ENCODE data around the gene LY86.

The LY86 gene

GRCh38 chr6:6678185-6678671, 89.7 kb downstream of the LY86 start:
- H3K27ac ChIP-seq (ENCODE audit: insufficient read depth, low read depth, low read length, poor library complexity, severe bottlenecking), result no peak overlapping the region
- 73 to 78% methylated on average over 12 of the region's 12 CpGs for WGBS, 2 experiments

GRCh38 chr6:6678811-6679210, 90.3 kb downstream of the LY86 start:
- WGBS, 2 experiments, result 27 to 34% methylated on average over 11 of the region's 11 CpGs
- no peaks in the 10 kb centered on the region for H3K36me3 ChIP-seq (ENCODE audit: control insufficient read depth, insufficient read depth, low read length)
- no peaks in the 10 kb centered on the region for H3K27me3 ChIP-seq (ENCODE audit: control insufficient read depth, insufficient read depth, low read length, poor library complexity, severe bottlenecking)
- H3K9me3 ChIP-seq (ENCODE audit: control insufficient read depth, low read length), result no peaks in the 10 kb centered on the region
- peaks cover 9% of the 10 kb centered on the region for H3K4me1 ChIP-seq (ENCODE audit: control insufficient read depth, insufficient read depth, low read length)
- no peak overlapping the region for H3K27ac ChIP-seq (ENCODE audit: insufficient read depth, low read depth, low read length, poor library complexity, severe bottlenecking)
- H3K4me3 ChIP-seq (ENCODE audit: insufficient read depth, low read depth, low read length), result no peak overlapping the region

More at GRCh38 chr6:6678185-6678671, 89.7 kb downstream of the LY86 start:
- Histone ChIP-seq H3K36me3 (ENCODE audit: control insufficient read depth, insufficient read depth, low read length) (no peaks in the 10 kb centered on the region), H3K4me1 (ENCODE audit: control insufficient read depth, insufficient read depth, low read length) (peaks cover 9% of the 10 kb centered on the region), H3K4me3 (ENCODE audit: insufficient read depth, low read depth, low read length) (no peak overlapping the region), H3K9me3 (ENCODE audit: control insufficient read depth, low read length) (no peaks in the 10 kb centered on the region), H3K27me3 (ENCODE audit: control insufficient read depth, insufficient read depth, low read length, poor library complexity, severe bottlenecking) (no peaks in the 10 kb centered on the region)

GRCh38 chr6:6679633-6680032, 91.1 kb downstream of the LY86 start:
- Histone ChIP-seq H3K27ac (ENCODE audit: insufficient read depth, low read depth, low read length, poor library complexity, severe bottlenecking) (no peak overlapping the region), H3K4me1 (ENCODE audit: control insufficient read depth, insufficient read depth, low read length) (peaks cover 9% of the 10 kb centered on the region), H3K36me3 (ENCODE audit: control insufficient read depth, insufficient read depth, low read length) (no peaks in the 10 kb centered on the region), H3K4me3 (ENCODE audit: insufficient read depth, low read depth, low read length) (no peak overlapping the region), H3K27me3 (ENCODE audit: control insufficient read depth, insufficient read depth, low read length, poor library complexity, severe bottlenecking) (no peaks in the 10 kb centered on the region), H3K9me3 (ENCODE audit: control insufficient read depth, low read length) (no peaks in the 10 kb centered on the region)
- WGBS, 2 experiments, result 76 to 85% methylated on average over 5 of the region's 5 CpGs

GRCh38 chr6:6680526-6680925, 92.0 kb downstream of the LY86 start:
- no peak overlapping the region for H3K4me3 ChIP-seq (ENCODE audit: insufficient read depth, low read depth, low read length)
- no peaks in the 10 kb centered on the region for H3K27me3 ChIP-seq (ENCODE audit: control insufficient read depth, insufficient read depth, low read length, poor library complexity, severe bottlenecking)
- no peaks in the 10 kb centered on the region for H3K9me3 ChIP-seq (ENCODE audit: control insufficient read depth, low read length)
- H3K36me3 ChIP-seq (ENCODE audit: control insufficient read depth, insufficient read depth, low read length), result no peaks in the 10 kb centered on the region
- no peak overlapping the region for H3K27ac ChIP-seq (ENCODE audit: insufficient read depth, low read depth, low read length, poor library complexity, severe bottlenecking)
- H3K4me1 ChIP-seq (ENCODE audit: control insufficient read depth, insufficient read depth, low read length), result peaks cover 14% of the 10 kb centered on the region

- WGBS, 2 experiments, result 80 to 85% methylated on average over 10 to 11 of the region's 11 CpGs
- H3K4me3 ChIP-seq (ENCODE audit: insufficient read depth, low read depth, low read length), result no peak overlapping the region
- H3K9me3 ChIP-seq (ENCODE audit: control insufficient read depth, low read length), result no peaks in the 10 kb centered on the region
- H3K4me1 ChIP-seq (ENCODE audit: control insufficient read depth, insufficient read depth, low read length), result peaks cover 15% of the 10 kb centered on the region
- H3K27me3 ChIP-seq (ENCODE audit: control insufficient read depth, insufficient read depth, low read length, poor library complexity, severe bottlenecking), result no peaks in the 10 kb centered on the region
- no peaks in the 10 kb centered on the region for H3K36me3 ChIP-seq (ENCODE audit: control insufficient read depth, insufficient read depth, low read length)
- no peak overlapping the region for H3K27ac ChIP-seq (ENCODE audit: insufficient read depth, low read depth, low read length, poor library complexity, severe bottlenecking)
Observed at GRCh38 chr6:6681075-6681849, 92.7 kb downstream of the LY86 start.

- 79 to 80% methylated on average over 3 of the region's 3 CpGs for WGBS, 2 experiments
- Histone ChIP-seq H3K4me1 (ENCODE audit: control insufficient read depth, insufficient read depth, low read length) (peaks cover 12% of the 10 kb centered on the region), H3K27ac (ENCODE audit: insufficient read depth, low read depth, low read length, poor library complexity, severe bottlenecking) (no peak overlapping the region), H3K4me3 (ENCODE audit: insufficient read depth, low read depth, low read length) (no peak overlapping the region), H3K27me3 (ENCODE audit: control insufficient read depth, insufficient read depth, low read length, poor library complexity, severe bottlenecking) (no peaks in the 10 kb centered on the region), H3K36me3 (ENCODE audit: control insufficient read depth, insufficient read depth, low read length) (no peaks in the 10 kb centered on the region), H3K9me3 (ENCODE audit: control insufficient read depth, low read length) (no peaks in the 10 kb centered on the region)
Observed at GRCh38 chr6:6682225-6682624, 93.7 kb downstream of the LY86 start.

GRCh38 chr6:6683969-6684833, 95.7 kb downstream of the LY86 start:
- no peak overlapping the region for H3K4me3 ChIP-seq (ENCODE audit: insufficient read depth, low read depth, low read length)
- H3K27me3 ChIP-seq (ENCODE audit: control insufficient read depth, insufficient read depth, low read length, poor library complexity, severe bottlenecking), result no peaks in the 10 kb centered on the region
- H3K27ac ChIP-seq (ENCODE audit: insufficient read depth, low read depth, low read length, poor library complexity, severe bottlenecking), result no peak overlapping the region
- no peaks in the 10 kb centered on the region for H3K9me3 ChIP-seq (ENCODE audit: control insufficient read depth, low read length)
- WGBS, 2 experiments, result 87 to 90% methylated on average over 12 to 13 of the region's 13 CpGs
- peaks cover 14% of the 10 kb centered on the region for H3K4me1 ChIP-seq (ENCODE audit: control insufficient read depth, insufficient read depth, low read length)
- H3K36me3 ChIP-seq (ENCODE audit: control insufficient read depth, insufficient read depth, low read length), result no peaks in the 10 kb centered on the region

- Histone ChIP-seq H3K27me3 (ENCODE audit: control insufficient read depth, insufficient read depth, low read length, poor library complexity, severe bottlenecking) (no peaks in the 10 kb centered on the region), H3K4me1 (ENCODE audit: control insufficient read depth, insufficient read depth, low read length) (peaks cover 14% of the 10 kb centered on the region), H3K36me3 (ENCODE audit: control insufficient read depth, insufficient read depth, low read length) (no peaks in the 10 kb centered on the region), H3K9me3 (ENCODE audit: control insufficient read depth, low read length) (no peaks in the 10 kb centered on the region), H3K4me3 (ENCODE audit: insufficient read depth, low read depth, low read length) (no peak overlapping the region), H3K27ac (ENCODE audit: insufficient read depth, low read depth, low read length, poor library complexity, severe bottlenecking) (no peak overlapping the region)
- whole genome bisulfite sequencing, 2 experiments, result 84 to 89% methylated on average over 12 of the region's 12 CpGs
Observed at GRCh38 chr6:6685249-6686040, 96.9 kb downstream of the LY86 start.

- peaks cover 14% of the 10 kb centered on the region for H3K4me1 ChIP-seq (ENCODE audit: control insufficient read depth, insufficient read depth, low read length)
- H3K27ac ChIP-seq (ENCODE audit: insufficient read depth, low read depth, low read length, poor library complexity, severe bottlenecking), result no peak overlapping the region
- no peak overlapping the region for H3K4me3 ChIP-seq (ENCODE audit: insufficient read depth, low read depth, low read length)
- no peaks in the 10 kb centered on the region for H3K9me3 ChIP-seq (ENCODE audit: control insufficient read depth, low read length)
- 95 to 96% methylated on average over 6 to 7 of the region's 7 CpGs for WGBS, 2 experiments
- H3K36me3 ChIP-seq (ENCODE audit: control insufficient read depth, insufficient read depth, low read length), result no peaks in the 10 kb centered on the region
- no peaks in the 10 kb centered on the region for H3K27me3 ChIP-seq (ENCODE audit: control insufficient read depth, insufficient read depth, low read length, poor library complexity, severe bottlenecking)
Observed at GRCh38 chr6:6686176-6686575, 97.7 kb downstream of the LY86 start.

All from ectodermal cell (in vitro differentiated cells).